22Rv1 (cell line): Measurements from ENCODE around the gene SLC13A5.

Experiments used
- H3K27ac ChIP-seq: fragments of 450-650 bp; 2 replicates; pipeline ENCODE4 v1.5.1; 2017
- CTCF ChIP-seq: fragments of 450-650 bp; IDR thresholded peaks from 2 replicates; pipeline ENCODE4 v1.5.1; 2017; ENCODE audit warnings: mild to moderate bottlenecking
- ZFX ChIP-seq: fragments of 450-650 bp; IDR thresholded peaks from 2 replicates; pipeline ENCODE4 v1.6.1; 2017; ENCODE audit warnings: antibody characterized with exemption, borderline replicate concordance

The SLC13A5 gene

GRCh38 chr17:6710317-6710716, 2.9 kb downstream of the SLC13A5 start:
- no peak overlapping the region for H3K27ac ChIP-seq
- peak; percentile 29; the same call in 1 of the 2 replicates for TF ChIP-seq CTCF
- no peak for TF ChIP-seq ZFX

GRCh38 chr17:6708357-6708961, 4.7 kb downstream of the SLC13A5 start:
- no peak overlapping the region for H3K27ac ChIP-seq
- no peak for TF ChIP-seq CTCF
- no peak for TF ChIP-seq ZFX

GRCh38 chr17:6706996-6707395, 6.2 kb downstream of the SLC13A5 start:
- TF ChIP-seq ZFX (no peak), CTCF (no peak)
- H3K27ac ChIP-seq: no peak overlapping the region

- TF ChIP-seq CTCF: no peak
- TF ChIP-seq ZFX: no peak
- no peak overlapping the region for H3K27ac ChIP-seq
Observed at GRCh38 chr17:6706499-6706898, 6.7 kb downstream of the SLC13A5 start.

- no peak overlapping the region for H3K27ac ChIP-seq
- TF ChIP-seq ZFX (no peak), CTCF (no peak)
Observed at GRCh38 chr17:6704470-6705052, 8.6 kb downstream of the SLC13A5 start.

- no peak overlapping the region for H3K27ac ChIP-seq
- TF ChIP-seq ZFX (no peak), CTCF (no peak)
Observed at GRCh38 chr17:6703751-6704150, 9.4 kb downstream of the SLC13A5 start.

GRCh38 chr17:6702567-6703215, 10.5 kb downstream of the SLC13A5 start:
- H3K27ac ChIP-seq: no peak overlapping the region
- TF ChIP-seq CTCF (no peak), ZFX (no peak)
